Activated CD8-positive, alpha-beta T cell treated with anti-CD3 and anti-CD28 coated beads for 36 hours (primary cell): Measurements from ENCODE around the gene HMCN1. TPM values are rescaled to one million over a fixed set of nuclear protein-coding genes. Genes with fewer than 3 reads are reported as not detected.

ENCODE experiments used
- ATAC-seq: fragments of 200-7000 bp; cut with Tn5 transposase; one replicate; pipeline ENCODE4 v1.10.0; 2021; ENCODE audit warnings: mild to moderate bottlenecking, moderate library complexity
- CTCF ChIA-PET: fragments of 350-600 bp; sonication (Branson Sonifier 250); formaldehyde crosslinking; loops from one replicate; lab custom pipeline; 2021; ENCODE audit warnings: antibody characterized with exemption; lab: Charles Lee
- POLR2A ChIA-PET: fragments of 350-600 bp; sonication (Branson Sonifier 250); formaldehyde crosslinking; loops from one replicate; lab custom pipeline; 2021; ENCODE audit warnings: antibody characterized with exemption; lab: Charles Lee
- DNase-seq: peaks from one replicate; pipeline ENCODE4 v3.0.0-alpha.2; 2020
- H3K27ac Mint-ChIP-seq: one replicate; pipeline ENCODE4 v1.8.0; 2021; ENCODE audit warnings: mild to moderate bottlenecking, mixed read lengths
- H3K27me3 Mint-ChIP-seq: one replicate; pipeline ENCODE4 v1.8.0; 2021; ENCODE audit warnings: mixed read lengths
- H3K36me3 Mint-ChIP-seq: one replicate; pipeline ENCODE4 v1.8.0; 2021; ENCODE audit warnings: low read depth, mixed read lengths
- H3K4me1 Mint-ChIP-seq: one replicate; pipeline ENCODE4 v1.8.0; 2021; ENCODE audit warnings: low read depth, mixed read lengths
- H3K4me3 Mint-ChIP-seq: one replicate; pipeline ENCODE4 v1.8.0; 2021; ENCODE audit warnings: mild to moderate bottlenecking, moderate library complexity, mixed read lengths
- H3K9me3 Mint-ChIP-seq: one replicate; pipeline ENCODE4 v1.8.0; 2021; ENCODE audit warnings: mixed read lengths
- intact Hi-C: fragments of 100-400 bp; cut with micrococcal nuclease; formaldehyde crosslinking; loops from one replicate; pipeline ENCODE4 v1.10.0; 2022
- total RNA-seq, 2 experiments: library from RNA; stranded (reverse); gene quantifications; one replicate each; pipeline ENCODE4 v1.2.3, GENCODE V29; 2021
- TF ChIP-seq, protein P1 (sequence below): fragments of 200-600 bp; IDR thresholded peaks from one replicate; pipeline ENCODE4 v1.8.0; 2022; ENCODE audit warnings: antibody characterized with exemption, mild to moderate bottlenecking

HMCN1 gene
- total RNA-seq, 2 experiments from 2014 or later = not detected

DNA sequence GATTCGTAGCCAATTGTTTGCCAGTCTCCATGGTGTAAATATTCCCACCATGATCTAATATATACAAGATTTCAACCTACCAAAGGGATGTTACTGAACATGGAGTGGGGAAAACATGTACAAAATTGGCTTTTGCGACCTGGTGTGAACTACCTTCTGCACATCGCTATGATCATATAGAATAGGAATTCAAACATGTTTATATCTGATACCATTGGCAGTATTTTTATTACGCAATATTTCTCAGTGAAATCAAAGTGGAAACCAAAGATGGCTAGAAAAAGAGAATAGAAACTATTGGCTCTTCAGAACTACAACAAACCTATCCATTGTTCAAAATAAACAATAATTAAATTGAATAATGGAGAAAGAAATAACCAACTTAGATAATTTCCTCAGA is 355.7 kb downstream of the HMCN1 start:
- ATAC-seq = no peak
- POLR2A ChIA-PET = no interaction called here
- TF ChIP-seq, protein P1, sequence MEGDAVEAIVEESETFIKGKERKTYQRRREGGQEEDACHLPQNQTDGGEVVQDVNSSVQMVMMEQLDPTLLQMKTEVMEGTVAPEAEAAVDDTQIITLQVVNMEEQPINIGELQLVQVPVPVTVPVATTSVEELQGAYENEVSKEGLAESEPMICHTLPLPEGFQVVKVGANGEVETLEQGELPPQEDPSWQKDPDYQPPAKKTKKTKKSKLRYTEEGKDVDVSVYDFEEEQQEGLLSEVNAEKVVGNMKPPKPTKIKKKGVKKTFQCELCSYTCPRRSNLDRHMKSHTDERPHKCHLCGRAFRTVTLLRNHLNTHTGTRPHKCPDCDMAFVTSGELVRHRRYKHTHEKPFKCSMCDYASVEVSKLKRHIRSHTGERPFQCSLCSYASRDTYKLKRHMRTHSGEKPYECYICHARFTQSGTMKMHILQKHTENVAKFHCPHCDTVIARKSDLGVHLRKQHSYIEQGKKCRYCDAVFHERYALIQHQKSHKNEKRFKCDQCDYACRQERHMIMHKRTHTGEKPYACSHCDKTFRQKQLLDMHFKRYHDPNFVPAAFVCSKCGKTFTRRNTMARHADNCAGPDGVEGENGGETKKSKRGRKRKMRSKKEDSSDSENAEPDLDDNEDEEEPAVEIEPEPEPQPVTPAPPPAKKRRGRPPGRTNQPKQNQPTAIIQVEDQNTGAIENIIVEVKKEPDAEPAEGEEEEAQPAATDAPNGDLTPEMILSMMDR = no peak
- no peak for DNase-seq
- H3K27ac Mint-ChIP-seq = no peak overlapping the region
- H3K36me3 Mint-ChIP-seq = no peaks in the 10 kb centered on the region
- CTCF ChIA-PET = no interaction called here
- no peaks in the 10 kb centered on the region for H3K4me1 Mint-ChIP-seq
- H3K27me3 Mint-ChIP-seq = peaks cover 7% of the 10 kb centered on the region
- H3K9me3 Mint-ChIP-seq = no peaks in the 10 kb centered on the region
- no peak overlapping the region for H3K4me3 Mint-ChIP-seq
- intact Hi-C loops = no loop called here

DNA sequence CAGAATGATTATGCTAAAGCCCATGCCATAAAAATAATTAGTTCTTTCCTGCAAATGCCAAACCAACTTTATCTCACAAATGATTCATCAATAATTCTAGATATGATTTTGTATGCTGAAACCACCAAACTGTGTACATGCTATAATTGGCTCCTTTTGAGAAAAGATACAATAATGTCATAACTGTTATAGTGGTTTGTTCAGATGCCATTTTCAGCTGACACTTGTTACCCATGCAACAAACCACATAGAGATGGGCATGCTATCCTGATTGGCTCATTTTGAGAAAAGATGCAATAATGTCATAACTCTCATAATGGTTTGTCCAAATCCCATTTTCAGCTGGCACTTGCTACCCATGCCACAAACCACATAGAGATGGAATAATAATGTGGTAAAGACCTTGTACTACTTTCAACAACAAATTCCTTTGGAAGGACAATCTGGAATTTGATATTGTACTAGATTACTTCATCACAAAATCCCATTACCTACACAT is 357.1 kb downstream of the HMCN1 start:
- intact Hi-C loops = no loop called here
- ChIA-PET POLR2A (no interaction called here), CTCF (no interaction called here)
- no peak overlapping the region for H3K27ac Mint-ChIP-seq
- H3K4me3 Mint-ChIP-seq = no peak overlapping the region
- peaks cover 10% of the 10 kb centered on the region for H3K27me3 Mint-ChIP-seq
- TF ChIP-seq, protein P1 = no peak
- no peak for ATAC-seq
- no peaks in the 10 kb centered on the region for H3K4me1 Mint-ChIP-seq
- H3K36me3 Mint-ChIP-seq = no peaks in the 10 kb centered on the region
- no peak for DNase-seq
- H3K9me3 Mint-ChIP-seq = no peaks in the 10 kb centered on the region

DNA sequence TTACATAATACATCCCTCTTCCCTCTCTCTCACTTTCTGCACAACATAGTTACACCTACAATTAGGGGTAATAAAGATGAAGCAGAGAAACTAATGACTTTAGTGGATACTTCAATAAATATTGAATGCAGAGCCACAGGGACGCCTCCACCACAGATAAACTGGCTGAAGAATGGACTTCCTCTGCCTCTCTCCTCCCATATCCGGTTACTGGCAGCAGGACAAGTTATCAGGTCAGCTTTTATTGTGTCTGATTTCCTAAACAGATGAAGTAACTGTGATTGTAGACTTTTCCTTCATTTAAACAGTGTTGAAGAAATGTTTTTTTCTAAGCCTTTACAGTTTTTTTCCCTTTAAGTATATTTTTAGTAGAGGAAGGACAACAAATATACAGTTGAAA is 359.2 kb downstream of the HMCN1 start:
- CTCF ChIA-PET = no interaction called here
- POLR2A ChIA-PET = no interaction called here
- no peak overlapping the region for H3K4me3 Mint-ChIP-seq
- H3K9me3 Mint-ChIP-seq = no peaks in the 10 kb centered on the region
- intact Hi-C loops = no loop called here
- ATAC-seq = no peak
- TF ChIP-seq, protein P1 = no peak
- DNase-seq = no peak
- no peaks in the 10 kb centered on the region for H3K4me1 Mint-ChIP-seq
- no peak overlapping the region for H3K27ac Mint-ChIP-seq
- no peaks in the 10 kb centered on the region for H3K36me3 Mint-ChIP-seq
- peaks cover 14% of the 10 kb centered on the region for H3K27me3 Mint-ChIP-seq

DNA sequence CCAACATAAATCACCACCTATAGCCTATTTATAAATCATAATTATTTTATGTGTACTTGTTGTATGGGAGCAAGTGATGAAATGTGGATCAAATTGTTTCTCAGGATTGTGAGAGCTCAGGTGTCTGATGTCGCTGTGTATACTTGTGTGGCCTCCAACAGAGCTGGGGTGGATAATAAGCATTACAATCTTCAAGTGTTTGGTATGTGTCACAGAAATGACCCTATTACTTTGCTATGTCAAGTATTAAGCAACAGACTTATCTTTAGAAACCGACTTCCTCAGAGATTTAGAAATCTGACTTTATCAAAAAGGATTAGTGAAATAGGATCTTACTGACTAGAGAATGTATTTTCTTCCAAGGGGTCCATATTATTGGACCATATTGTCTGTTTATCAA is 360.0 kb downstream of the HMCN1 start:
- Mint-ChIP-seq H3K27ac (no peak overlapping the region), H3K4me1 (no peaks in the 10 kb centered on the region), H3K27me3 (peaks cover 16% of the 10 kb centered on the region), H3K36me3 (no peaks in the 10 kb centered on the region), H3K4me3 (no peak overlapping the region), H3K9me3 (no peaks in the 10 kb centered on the region)
- CTCF ChIA-PET = no interaction called here
- POLR2A ChIA-PET = no interaction called here
- intact Hi-C loops = no loop called here
- ATAC-seq = no peak
- no peak for DNase-seq
- TF ChIP-seq, protein P1 = no peak

DNA sequence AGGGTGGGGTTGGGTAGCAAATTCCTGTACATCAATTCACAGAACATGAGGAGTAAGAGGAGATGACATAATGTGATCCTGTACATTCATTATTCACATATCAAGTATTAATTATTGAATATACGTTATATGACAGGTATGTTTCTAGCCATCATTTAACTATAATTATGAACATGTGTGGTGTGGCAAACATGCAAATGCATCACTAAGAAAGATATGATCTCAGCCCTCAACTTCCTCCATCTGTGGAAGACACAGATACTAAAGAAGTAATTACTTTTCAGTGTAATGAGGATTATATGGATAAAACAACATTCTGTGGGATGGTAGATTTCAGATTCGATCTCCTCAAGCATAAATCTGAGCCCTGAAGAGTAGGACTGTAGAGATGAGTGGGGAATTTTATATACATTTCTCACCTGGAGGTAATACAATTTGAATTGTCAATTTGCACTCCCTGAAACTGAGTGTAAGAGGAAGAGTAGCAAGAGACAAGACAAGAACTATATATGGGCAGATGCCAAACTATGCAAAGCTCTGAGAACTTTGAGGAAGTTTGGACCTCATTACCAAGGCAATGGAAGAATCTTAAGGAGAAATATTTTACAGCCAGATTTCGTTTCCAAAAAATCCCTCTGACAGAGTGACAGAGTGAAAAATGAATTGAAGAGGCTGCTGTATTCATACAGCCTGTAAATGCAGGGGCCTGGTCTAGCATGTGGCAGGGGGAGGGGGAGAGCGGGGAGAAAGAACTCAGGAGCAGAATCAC is 365.3 kb downstream of the HMCN1 start:
- ATAC-seq (no peak), DNase-seq (no peak)
- TF ChIP-seq, protein P1 = no peak
- Mint-ChIP-seq H3K27me3 (peaks cover 9% of the 10 kb centered on the region), H3K4me1 (no peaks in the 10 kb centered on the region), H3K9me3 (no peaks in the 10 kb centered on the region), H3K36me3 (no peaks in the 10 kb centered on the region), H3K27ac (no peak overlapping the region), H3K4me3 (no peak overlapping the region)
- CTCF ChIA-PET = no interaction called here
- intact Hi-C loops = no loop called here
- POLR2A ChIA-PET = no interaction called here
